GM19452 (cell line): Measurements from ENCODE around the gene TNNI3K.

Experiments used
- ATAC-seq: cut with Tn5 transposase; IDR thresholded peaks from one replicate; pipeline ENCODE4 v1.9.1; 2021; ENCODE audit not compliant: unreplicated experiment

Gene TNNI3K

DNA sequence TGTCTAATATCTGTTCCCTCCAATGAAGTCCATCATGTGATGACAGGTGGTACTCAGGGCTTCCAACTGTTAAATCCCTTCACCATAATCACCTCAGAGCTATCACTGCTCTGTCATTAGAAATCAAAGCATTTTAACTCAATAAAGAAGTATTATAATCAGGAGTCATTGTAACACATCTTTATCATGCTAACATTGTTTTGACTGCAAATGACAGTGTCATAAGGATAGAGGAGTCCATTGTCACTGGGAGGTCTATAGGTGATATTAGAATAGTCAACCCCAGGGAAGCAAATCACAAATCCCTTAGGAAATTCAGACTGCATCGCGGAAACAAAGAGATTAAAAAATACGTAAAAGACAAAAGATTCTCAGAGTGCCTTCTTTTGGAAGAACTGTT lies 246.4 kb downstream of the TNNI3K start:
- ATAC-seq, result no peak

- ATAC-seq, result no peak
These were observed 250.4 kb downstream of the TNNI3K start for GRCh38 chr1:74485622-74486021.

DNA sequence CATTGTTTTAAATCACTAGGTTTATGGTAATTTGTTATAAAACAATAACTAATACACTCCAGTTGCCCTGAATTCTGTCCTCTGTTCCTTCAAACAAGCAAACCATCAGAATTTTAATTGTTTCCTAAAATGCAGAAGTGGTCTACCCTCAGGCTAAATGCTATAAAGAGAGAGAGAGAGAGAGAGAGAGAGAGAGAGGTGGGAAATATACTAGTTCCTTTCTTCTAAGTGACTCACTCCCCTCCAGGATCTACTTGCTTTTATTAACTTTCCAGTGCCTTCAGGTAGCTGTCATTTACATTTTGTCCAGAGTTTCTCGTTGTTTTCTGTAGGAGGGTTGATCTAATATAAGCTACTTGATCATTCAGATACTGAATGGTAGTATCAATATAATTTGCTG lies 250.8 kb downstream of the TNNI3K start:
- no peak for ATAC-seq

DNA sequence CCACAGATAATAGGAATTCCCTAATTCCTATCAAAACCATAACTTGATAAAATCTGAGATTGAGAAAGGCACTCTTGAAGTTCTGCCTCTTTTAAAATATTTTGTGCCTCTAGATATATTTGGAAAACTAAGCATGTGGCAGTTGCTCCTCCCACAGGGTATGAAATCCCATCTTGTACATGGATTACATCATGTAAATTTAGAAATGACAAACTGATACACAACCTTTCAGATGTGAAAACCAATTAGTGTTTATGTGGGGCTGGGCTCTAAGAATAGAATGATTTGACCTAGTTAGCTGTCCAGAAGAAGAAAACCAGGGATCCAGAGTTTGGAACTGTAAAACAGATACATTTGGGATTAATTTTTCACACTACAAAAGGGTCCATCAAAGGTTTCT lies 261.5 kb downstream of the TNNI3K start:
- ATAC-seq, result no peak

DNA sequence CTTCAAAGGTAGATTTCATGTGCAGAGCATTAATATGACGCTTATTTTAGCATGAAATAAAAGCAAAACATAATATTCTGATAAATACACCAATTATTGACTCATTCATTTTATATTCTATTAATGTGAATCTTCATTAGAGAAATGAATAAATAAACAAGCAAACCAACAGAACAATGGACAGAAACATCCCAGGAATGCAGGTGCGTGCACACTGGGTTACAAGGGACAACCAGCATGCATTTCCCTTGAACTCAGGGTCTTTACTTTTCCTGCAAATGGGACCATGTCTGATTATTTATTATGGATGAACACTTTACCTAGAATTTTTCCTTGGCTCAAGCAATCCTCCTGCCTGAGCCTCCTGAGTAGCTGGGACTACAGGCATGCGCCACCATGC lies 263.7 kb downstream of the TNNI3K start:
- ATAC-seq, result no peak

DNA sequence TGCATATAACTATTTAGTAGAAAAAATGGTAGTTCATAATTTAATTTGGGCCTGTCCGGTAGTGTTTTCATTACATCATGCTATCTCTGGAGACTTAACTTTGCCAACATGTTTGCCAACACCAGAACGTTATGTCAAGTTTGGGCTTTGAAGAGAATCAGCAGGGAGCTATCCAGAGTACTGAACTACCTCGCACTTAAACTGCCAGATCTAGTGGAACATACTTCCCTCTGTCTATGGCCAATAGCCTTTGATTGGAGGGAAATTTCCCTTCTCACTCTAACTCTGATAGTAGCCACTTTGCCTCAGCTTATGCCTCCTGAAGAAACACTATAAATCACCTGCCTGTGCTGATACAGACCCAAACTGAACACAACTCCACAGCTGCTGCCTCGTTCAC lies 267.2 kb downstream of the TNNI3K start:
- no peak for ATAC-seq

DNA sequence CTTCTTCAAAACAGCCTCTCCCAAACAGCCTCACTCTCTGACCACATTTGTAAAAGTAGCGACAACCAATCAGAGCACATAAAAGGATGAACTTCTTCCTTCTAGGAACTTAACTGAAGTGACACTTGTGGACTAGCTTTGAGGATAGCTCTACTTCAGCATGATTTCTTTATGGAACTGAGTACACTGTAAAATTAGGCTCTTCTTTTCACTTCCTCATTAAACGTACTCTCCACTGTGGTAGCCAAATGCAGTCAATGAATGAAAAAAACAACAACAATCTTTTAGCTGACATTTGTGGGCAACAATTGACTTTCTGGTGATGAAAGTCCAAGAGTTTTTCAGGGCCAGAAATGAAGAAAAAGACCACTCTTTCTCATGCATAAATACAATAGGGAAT lies 267.7 kb downstream of the TNNI3K start:
- ATAC-seq, result no peak

GRCh38 chr1:74504125-74504932 lies 269.1 kb downstream of the TNNI3K start:
- ATAC-seq, result peak; percentile 89

GRCh38 chr1:74504933-74505512 lies 269.8 kb downstream of the TNNI3K start:
- no peak for ATAC-seq

DNA sequence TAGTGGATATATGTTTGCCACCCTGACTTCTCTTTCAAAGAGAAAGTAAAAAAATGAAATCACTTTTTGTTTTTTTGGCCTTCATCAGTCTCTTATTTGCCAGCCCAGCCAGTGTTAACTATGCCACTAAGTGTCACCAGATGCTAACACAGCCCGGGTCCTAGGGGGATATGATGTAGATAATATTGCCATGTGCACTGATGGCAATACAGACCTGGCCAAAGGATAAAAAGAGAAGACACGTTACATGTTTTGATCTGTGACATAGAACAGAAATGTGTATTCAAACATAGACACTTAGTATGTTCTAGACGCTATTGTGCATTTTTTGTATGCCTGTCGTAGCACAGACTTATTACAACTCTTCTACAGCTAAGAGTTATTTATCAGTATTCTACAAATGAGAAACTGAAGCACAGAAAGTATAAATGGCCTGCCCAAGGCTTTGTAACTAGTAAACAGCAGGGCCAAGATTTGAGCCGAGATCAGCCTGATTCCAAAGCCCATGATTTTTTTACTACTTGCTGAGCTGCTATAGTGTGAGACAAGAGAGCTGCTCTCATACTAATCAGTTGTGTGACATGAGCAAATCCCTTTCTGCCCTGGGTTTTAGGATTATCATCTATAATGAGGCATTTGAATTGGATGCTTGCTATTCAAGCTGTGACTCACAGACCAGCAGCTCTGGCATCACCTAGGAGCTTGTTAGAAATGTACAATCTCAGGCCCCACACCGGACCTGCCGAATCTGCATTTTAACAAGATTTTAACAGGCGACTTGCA lies 270.9 kb downstream of the TNNI3K start:
- ATAC-seq, result no peak

DNA sequence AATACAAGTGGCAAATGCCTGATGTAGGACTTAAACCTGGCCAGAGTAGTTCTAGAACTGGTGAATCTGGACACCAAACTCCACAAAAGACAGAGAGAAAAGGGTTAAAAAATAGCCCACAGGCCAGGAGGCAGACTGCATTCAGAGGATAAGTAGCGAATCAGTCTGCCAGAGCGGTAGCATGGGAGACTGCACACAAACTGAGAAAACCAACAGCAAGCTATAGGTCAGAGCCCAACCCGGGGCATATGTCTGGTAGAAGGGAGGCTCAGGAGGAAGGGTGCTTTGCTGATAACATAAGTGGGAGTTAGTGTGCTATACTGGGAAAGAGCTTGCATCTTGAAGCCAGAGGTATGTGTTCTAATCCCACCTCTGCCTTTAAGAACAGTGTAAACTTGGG lies 273.3 kb downstream of the TNNI3K start:
- ATAC-seq, result no peak

- ATAC-seq, result no peak
These were observed 277.2 kb downstream of the TNNI3K start, which contains the start of gene LRRC53 for GRCh38 chr1:74512170-74512915. Gene LRRC53, minus strand, starts transcription at chr1:74512611. Its CDS starts 29,262 bp downstream, at chr1:74483349.

- ATAC-seq, result no peak
These were observed 278.5 kb downstream of the TNNI3K start for GRCh38 chr1:74513411-74514300.

DNA sequence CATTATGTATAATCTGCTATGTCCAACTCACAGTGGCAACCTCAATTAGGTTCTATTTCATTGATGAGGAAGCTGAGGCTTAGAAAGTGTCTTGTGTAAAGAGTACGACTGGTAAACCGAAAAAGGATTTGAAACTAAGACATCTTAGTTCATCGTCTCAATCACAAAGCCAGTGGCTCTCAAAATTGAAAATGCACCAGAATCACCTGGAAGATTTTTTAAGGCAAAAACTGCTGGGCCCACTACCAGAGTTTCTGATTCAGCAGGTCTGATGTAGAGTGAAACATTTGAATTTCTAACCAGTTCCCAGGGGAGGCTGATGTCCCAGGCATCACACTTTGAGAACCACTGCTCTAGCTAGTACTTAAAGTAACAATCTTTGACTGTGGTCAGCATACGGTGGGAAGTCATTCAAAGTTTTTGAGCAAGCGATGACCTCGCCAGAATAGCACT lies 282.4 kb downstream of the TNNI3K start:
- peak; percentile 89 for ATAC-seq

DNA sequence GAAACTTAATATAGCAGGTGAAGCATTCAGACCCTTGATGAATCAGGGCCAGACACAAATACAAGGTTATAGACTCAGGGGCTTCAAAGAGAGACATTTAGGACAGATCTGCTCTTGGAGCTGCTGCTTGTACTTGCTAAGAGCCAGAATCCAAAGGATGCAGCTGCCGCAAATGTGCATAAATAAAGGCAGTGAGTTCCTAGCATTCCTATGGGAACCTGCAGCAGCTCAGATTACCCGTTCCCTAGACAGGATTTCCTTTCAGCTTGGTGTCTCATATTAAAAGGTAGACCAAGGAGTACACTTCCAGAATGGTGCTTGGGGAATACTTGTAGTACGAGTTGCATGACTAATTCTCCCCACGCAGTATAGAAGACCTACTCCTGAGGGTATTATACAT lies 287.0 kb downstream of the TNNI3K start:
- ATAC-seq, result no peak

DNA sequence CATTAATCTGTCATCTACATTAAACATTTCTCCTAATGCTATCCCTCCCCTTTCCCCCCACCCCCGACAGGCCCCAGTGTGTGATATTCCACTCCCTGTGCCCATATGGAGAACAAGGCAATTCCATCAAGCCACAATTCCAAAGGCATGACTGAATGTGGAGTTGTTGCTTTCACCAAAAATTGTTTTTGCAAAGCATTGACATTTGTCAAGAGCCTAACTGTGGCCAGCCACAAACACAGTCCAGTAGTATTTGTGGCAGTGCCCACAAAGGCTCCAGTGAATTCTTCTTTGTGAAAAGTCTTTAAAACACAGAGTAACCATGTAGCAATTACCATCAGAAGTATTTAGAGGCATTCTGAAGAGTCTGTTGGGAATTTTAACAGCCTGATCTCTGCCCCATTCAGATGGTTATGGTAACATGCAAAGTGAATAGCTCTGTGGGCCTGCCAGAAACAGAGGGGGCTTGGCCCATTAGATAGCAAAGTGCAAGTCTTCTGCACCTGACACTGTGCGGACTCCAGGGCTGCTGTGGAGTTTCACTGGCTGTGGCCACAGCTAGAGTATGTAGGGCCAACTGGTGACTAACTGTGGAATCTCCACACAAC lies 288.8 kb downstream of the TNNI3K start:
- no peak for ATAC-seq

DNA sequence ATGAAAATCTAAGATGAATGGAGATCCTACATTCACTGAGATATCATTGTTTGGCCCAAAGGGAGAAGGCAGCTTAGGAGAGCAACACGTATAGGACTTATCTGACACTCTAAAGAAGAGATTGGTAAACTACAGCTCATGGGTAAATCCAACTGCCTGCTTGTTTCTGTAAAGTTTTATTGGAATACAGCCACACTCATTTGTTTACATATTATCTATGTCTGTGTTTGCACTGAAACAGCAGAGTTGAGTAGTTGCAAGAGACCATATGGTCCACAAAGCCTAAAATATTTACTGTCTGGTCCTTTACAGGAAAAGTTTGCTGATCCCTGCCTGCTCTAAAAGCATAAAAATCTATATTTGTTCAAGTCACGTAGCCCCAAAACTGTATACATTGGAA lies 291.5 kb downstream of the TNNI3K start:
- ATAC-seq, result no peak

DNA sequence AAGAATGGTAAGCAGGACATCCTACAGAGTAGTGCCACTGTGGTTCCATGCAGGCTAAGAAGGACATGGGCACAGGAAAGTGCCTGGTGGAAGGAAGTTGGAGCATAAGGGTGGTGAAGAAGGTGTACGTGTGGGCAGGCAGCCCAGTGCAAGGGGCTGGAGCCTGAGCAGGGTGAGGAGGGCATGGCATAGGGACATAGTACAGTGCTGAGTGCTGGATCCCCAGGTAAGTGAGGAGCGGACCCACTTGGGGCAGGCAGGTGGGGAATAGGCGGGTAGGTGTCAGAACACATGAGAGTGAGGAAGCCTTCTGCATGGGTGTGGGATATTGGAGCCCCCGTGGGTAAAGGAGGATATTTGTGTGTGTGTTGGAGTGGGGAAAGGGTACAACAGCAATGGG lies 292.9 kb downstream of the TNNI3K start:
- no peak for ATAC-seq

DNA sequence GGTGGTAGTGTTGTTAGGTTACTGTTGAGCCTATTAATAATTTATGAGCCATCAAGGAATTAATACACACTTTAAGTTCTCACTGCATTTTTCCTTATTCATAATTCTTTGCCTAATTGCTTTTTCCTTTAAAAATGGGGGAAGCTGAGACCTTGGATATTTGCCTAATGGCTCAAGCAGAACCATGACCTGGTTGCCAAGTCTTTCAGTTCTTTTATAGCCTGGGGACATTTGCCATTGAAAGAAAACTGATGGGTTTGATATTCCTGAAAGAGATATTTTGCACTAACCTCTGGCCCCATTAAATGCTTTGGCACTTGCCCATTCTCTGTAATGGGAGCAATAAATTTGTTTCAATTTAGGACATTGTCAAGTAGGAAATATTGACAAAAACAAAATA lies 295.7 kb downstream of the TNNI3K start:
- no peak for ATAC-seq

GRCh38 chr1:74531796-74532195 lies 296.6 kb downstream of the TNNI3K start:
- ATAC-seq, result no peak
